HEK293 (cell line): ENCODE measurements around the gene WNT5B.

Source experiments
- CTCF ChIA-PET: fragments of 350-600 bp; formaldehyde crosslinking; extraction: SDS; loops from one replicate; lab custom pipeline; 2021; ENCODE audit warnings: antibody characterized with exemption; lab: Yijun Ruan, JAX
- POLR2A ChIA-PET: fragments of 300-600 bp; formaldehyde crosslinking; extraction: SDS; loops from one replicate; lab custom pipeline; 2020; ENCODE audit warnings: antibody characterized with exemption, inconsistent platforms; lab: Yijun Ruan, JAX
- H3K27ac ChIP-seq: fragments of 200-500 bp; sonication (Bioruptor generic); 2 replicates; pipeline ENCODE4 v1.5.1; 2014; ENCODE audit warnings: low read depth, low read length, control low read depth, inconsistent platforms; ENCODE audit errors: extremely low read depth
- H3K36me3 ChIP-seq, 2 experiments: fragments of 200-500 bp in 1 of 2; sonication (Bioruptor generic) in 1 of 2; 1 replicate in 1 of 2; 2 replicates in 1 of 2; pipeline ENCODE4 v1.5.1; 2014 to 2017; ENCODE audit warnings: inconsistent platforms in 2 of 2, low read length in 2 of 2; ENCODE audit not compliant: control insufficient read depth in 2 of 2, insufficient read depth in 1 of 2
- H3K4me1 ChIP-seq: fragments of 200-500 bp; sonication (Bioruptor generic); 2 replicates; pipeline ENCODE4 v1.5.1; 2014; ENCODE audit warnings: mild to moderate bottlenecking, low read length, inconsistent platforms; ENCODE audit not compliant: control insufficient read depth, insufficient read depth
- H3K4me3 ChIP-seq: 2 replicates; pipeline ENCODE4 v1.5.1; 2011; ENCODE audit warnings: low read depth, mild to moderate bottlenecking, control low read depth, low read length, moderate library complexity
- H3K9me3 ChIP-seq: fragments of 200-500 bp; sonication (Bioruptor generic); 2 replicates; pipeline ENCODE4 v1.5.1; 2014; ENCODE audit warnings: low read depth, low read length, inconsistent platforms; ENCODE audit not compliant: control insufficient read depth, insufficient read depth
- ATF2 ChIP-seq: fragments of 450-650 bp; formaldehyde crosslinking; IDR thresholded peaks from 2 replicates; pipeline ENCODE4 v1.5.1; 2016; ENCODE audit warnings: missing biosample characterization, missing genetic modification characterization, low read depth
- GLIS1 ChIP-seq: fragments of 450-650 bp; formaldehyde crosslinking; IDR thresholded peaks from 2 replicates; pipeline ENCODE4 v1.5.1; 2016; ENCODE audit warnings: missing biosample characterization, missing genetic modification characterization
- IKZF3 ChIP-seq: fragments of 450-650 bp; IDR thresholded peaks from 2 replicates; pipeline ENCODE4 v1.5.0; 2018; ENCODE audit warnings: missing biosample characterization, mild to moderate bottlenecking, missing genetic modification characterization, moderate library complexity
- KLF17 ChIP-seq: fragments of 450-650 bp; formaldehyde crosslinking; IDR thresholded peaks from 2 replicates; pipeline ENCODE4 v1.5.1; 2016; ENCODE audit warnings: missing biosample characterization, missing genetic modification characterization
- MEIS1 ChIP-seq: sonication (generic); formaldehyde crosslinking; IDR thresholded peaks from 2 replicates; pipeline ENCODE4 v1.8.1; 2022; ENCODE audit warnings: missing genetic modification reagents, mild to moderate bottlenecking, borderline replicate concordance
- PRDM6 ChIP-seq: fragments of 450-650 bp; formaldehyde crosslinking; IDR thresholded peaks from 2 replicates; pipeline ENCODE4 v1.5.1; 2017; ENCODE audit warnings: missing biosample characterization, missing genetic modification characterization
- SP7 ChIP-seq: fragments of 450-650 bp; formaldehyde crosslinking; IDR thresholded peaks from 2 replicates; pipeline ENCODE4 v1.5.1; 2016; ENCODE audit warnings: missing biosample characterization, missing genetic modification characterization
- ZBTB17 ChIP-seq: fragments of 450-650 bp; formaldehyde crosslinking; IDR thresholded peaks from 2 replicates; pipeline ENCODE4 v1.5.1; 2016; ENCODE audit warnings: missing biosample characterization, missing genetic modification characterization
- ZEB2 ChIP-seq: fragments of 450-650 bp; formaldehyde crosslinking; IDR thresholded peaks from 2 replicates; pipeline ENCODE4 v1.5.1; 2016; ENCODE audit warnings: missing biosample characterization, missing genetic modification characterization
- ZNF2 ChIP-seq: fragments of 450-650 bp; formaldehyde crosslinking; IDR thresholded peaks from 2 replicates; pipeline ENCODE4 v1.5.1; 2016; ENCODE audit warnings: missing biosample characterization, missing genetic modification characterization
- ZNF24 ChIP-seq: fragments of 450-650 bp; formaldehyde crosslinking; IDR thresholded peaks from 2 replicates; pipeline ENCODE4 v1.5.1; 2016; ENCODE audit warnings: missing biosample characterization, missing genetic modification characterization
- ZNF280C ChIP-seq: fragments of 450-650 bp; formaldehyde crosslinking; IDR thresholded peaks from 2 replicates; pipeline ENCODE4 v1.5.1; 2016; ENCODE audit warnings: missing biosample characterization, missing genetic modification characterization
- ZNF366 ChIP-seq: fragments of 450-650 bp; formaldehyde crosslinking; conservative IDR thresholded peaks from 2 replicates; pipeline ENCODE4 v1.5.1; 2016; ENCODE audit warnings: missing biosample characterization, missing genetic modification characterization
- ZNF561 ChIP-seq: fragments of 450-650 bp; IDR thresholded peaks from 2 replicates; pipeline ENCODE4 v1.5.1; 2018; ENCODE audit warnings: missing biosample characterization, missing genetic modification characterization, borderline replicate concordance
- ZNF626 ChIP-seq: fragments of 450-650 bp; sonication (Bioruptor Pico); formaldehyde crosslinking; IDR thresholded peaks from 2 replicates; pipeline ENCODE4 v1.5.1; 2018; ENCODE audit warnings: missing biosample characterization, missing genetic modification characterization, inconsistent platforms
- ZSCAN16 ChIP-seq: fragments of 450-650 bp; formaldehyde crosslinking; IDR thresholded peaks from 2 replicates; pipeline ENCODE4 v1.5.1; 2016; ENCODE audit warnings: missing biosample characterization, missing genetic modification characterization
- ZSCAN4 ChIP-seq: fragments of 450-650 bp; formaldehyde crosslinking; IDR thresholded peaks from 2 replicates; pipeline ENCODE4 v1.5.1; 2017; ENCODE audit warnings: missing biosample characterization, missing genetic modification characterization

The WNT5B gene

GRCh38 chr12:1583421-1584078, 45.5 kb upstream of the WNT5B start (continued):
- TF ChIP-seq PRDM6 (tag by site-specific recombination) (peak; percentile 17; the same call in 1 of the 2 replicates), SP7 (tag by site-specific recombination) (peak; percentile 39), ZNF366 (peak; percentile 61), ZBTB17 (tag by site-specific recombination) (peak; percentile 52), IKZF3 (tag by site-specific recombination) (peak; percentile 54), ZNF561 (peak; percentile 42; the same call in 1 of the 2 replicates), MEIS1 (CRISPR knock-in tag) (no peak), KLF17 (tag by site-specific recombination) (peak; percentile 30; the same call in 1 of the 2 replicates), ZNF280C (tag by site-specific recombination) (no peak), ZSCAN4 (0 out of 2 replicates have a peak, but pooled peaks have one; percentile 21), ATF2 (tag by site-specific recombination) (no peak), ZNF2 (tag by site-specific recombination) (peak; percentile 87), GLIS1 (0 out of 2 replicates have a peak, but pooled peaks have one; percentile 17), ZEB2 (peak; percentile 61; the same call in 1 of the 2 replicates)

- no peaks in the 10 kb centered on the region for H3K9me3 ChIP-seq
- no peak for TF ChIP-seq ZNF24
- TF ChIP-seq ZSCAN16, result no peak
- no peak for TF ChIP-seq ZEB2
- no peak for TF ChIP-seq ZNF626
- no peaks in the 10 kb centered on the region; a peak in 1 of 3 replicates for H3K36me3 ChIP-seq
- POLR2A ChIA-PET, result interaction anchor here (0.9 to 1.6 kb wide), 2 partner anchors 22 to 466 kb away, joined by 3 to 9 read pairs; no protein-coding TSS in a partner anchor
- H3K4me3 ChIP-seq, result no peak overlapping the region
- H3K27ac ChIP-seq, result no peak overlapping the region
- CTCF ChIA-PET, result interaction anchor here (0.5 to 10.7 kb wide), 19 partner anchors 19 to 1007 kb away, joined by 3 to 196 read pairs (median 4); no protein-coding TSS in a partner anchor
- H3K4me1 ChIP-seq, result peaks cover 13% of the 10 kb centered on the region
These were observed 44.7 kb upstream of the WNT5B start for GRCh38 chr12:1584326-1584725.
